ENCODE measurements around the gene SLC47A2.

SLC47A2 gene

GRCh38 chr17:19747829-19748806 lies 31.7 kb upstream of the SLC47A2 start, which contains the start of gene ALDH3A1:
ALDH3A1 (minus strand) TSS chr17:19748298; CDS start chr17:19745129, 3,169 bp downstream.
- DNase-seq, result peak; percentile 72

DNA sequence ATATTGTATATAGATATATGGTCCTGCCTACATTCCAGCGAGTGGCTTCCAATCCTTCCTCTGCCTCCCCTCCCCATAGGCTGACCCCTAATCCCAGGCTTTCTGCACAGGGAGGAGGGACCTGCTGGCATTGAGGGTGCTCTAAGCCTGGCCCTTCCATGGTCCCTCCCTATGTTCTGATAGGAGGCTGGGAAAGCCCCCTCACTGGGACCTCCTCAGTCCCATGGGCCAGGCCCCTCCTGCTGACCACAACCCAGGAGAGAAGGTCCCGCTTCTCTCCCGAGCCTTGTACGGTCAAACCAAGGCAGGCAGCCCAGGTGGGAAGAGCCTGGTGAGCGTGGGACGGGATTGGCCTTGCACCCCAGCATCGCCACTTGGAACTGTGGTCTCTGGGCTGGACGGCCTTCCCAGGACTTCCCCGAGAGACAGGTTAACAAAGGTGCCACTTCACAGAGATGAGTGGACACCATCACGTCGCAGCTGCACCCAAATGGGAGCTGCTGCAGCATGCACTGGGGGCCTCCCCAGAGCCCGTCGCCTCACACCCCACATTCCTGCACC lies 30.9 kb upstream of the SLC47A2 start:
- no peak for DNase-seq

DNA sequence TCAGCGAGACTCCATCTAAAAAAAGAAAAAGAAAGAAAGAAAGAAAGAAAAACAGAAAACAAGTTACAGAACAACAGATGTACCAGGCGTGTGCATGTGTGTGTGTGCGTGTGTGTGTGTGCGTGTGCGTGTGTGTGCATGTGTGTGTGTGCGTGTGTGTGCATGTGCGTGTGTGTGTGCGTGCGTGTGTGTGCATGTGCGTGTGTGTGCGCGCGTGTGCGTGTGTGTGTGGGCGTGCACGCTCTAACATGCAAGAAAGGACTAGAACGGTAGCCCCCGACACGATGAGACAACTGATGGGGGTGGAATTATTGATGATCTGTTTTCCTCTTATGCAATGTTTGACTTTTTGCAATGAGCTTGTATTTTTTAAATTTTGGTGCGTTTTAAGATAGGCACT lies 30.1 kb upstream of the SLC47A2 start:
- no peak for DNase-seq

GRCh38 chr17:19744922-19745757 lies 28.8 kb upstream of the SLC47A2 start:
- peak; percentile 84 for DNase-seq

- DNase-seq, result peak; percentile 43
Measured at GRCh38 chr17:19744492-19744891, 28.1 kb upstream of the SLC47A2 start.

DNA sequence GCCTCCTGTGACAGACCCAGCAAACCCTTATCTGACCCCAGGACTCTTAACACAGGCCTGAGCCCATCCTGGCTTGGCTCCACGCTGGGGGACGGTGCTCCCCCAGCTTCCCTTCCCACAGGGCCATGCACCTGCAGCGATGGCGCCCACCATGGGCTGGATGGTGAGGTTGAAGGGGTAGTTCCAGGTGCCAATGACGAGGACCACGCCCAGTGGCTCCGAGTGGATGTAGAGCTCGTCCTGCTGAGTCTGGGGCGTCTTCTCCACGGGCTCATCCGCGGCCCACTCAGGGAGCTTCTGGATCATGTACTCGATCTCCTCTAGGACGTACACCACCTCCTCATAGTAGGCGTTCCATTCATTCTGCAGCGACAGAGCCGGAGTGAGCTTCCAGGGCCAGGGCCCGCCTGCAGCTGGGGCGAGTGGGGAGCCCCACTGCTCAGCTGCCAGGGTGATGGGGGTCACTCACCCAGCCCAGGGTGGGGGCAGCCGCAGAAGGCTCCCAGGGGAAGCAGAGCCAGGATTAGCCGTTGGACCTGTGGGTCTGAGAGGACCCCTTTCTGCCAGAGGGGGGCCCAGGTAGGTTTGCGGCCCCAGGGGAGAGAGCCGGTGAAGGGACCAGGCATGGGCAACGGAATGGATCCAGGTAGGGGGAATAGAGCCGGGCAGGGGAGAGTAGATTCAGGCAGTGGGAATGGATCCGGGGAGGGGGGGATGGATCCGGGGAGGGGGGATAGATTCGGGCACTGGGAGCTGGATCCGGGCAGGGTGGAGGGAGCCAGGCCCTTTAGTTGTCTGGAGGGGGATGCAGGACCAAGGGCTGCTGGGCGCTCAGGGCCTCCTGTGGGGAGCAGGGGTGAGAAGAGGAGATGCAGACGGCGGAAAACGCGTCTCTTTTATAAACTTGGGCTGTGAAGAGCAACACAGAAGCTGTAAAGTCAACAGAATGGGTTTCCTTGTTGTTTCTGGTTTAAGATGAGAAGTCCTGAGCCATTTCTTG lies 27.0 kb upstream of the SLC47A2 start:
- DNase-seq, result no peak

DNA sequence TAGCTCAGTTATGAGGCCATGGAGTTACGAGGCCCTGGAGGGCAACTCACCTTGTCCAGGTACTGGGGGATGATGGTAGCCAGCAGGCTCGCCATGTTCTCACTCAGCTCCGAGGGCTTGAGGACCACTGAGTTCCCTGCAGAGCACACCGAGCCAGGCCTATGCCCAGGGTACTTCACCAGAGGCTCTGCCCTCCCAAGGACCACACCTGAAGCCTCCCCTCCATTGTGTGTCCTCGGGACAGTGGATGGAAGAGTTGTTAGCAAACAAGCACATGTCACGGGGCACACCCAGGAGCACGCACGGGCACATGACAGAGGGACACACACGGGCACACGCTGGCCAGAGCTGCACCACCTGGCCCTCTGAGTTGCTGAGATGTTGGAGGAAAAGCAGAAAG lies 26.1 kb upstream of the SLC47A2 start:
- no peak for DNase-seq

- DNase-seq, result no peak
Measured at GRCh38 chr17:19741832-19742457, 25.6 kb upstream of the SLC47A2 start.

DNA sequence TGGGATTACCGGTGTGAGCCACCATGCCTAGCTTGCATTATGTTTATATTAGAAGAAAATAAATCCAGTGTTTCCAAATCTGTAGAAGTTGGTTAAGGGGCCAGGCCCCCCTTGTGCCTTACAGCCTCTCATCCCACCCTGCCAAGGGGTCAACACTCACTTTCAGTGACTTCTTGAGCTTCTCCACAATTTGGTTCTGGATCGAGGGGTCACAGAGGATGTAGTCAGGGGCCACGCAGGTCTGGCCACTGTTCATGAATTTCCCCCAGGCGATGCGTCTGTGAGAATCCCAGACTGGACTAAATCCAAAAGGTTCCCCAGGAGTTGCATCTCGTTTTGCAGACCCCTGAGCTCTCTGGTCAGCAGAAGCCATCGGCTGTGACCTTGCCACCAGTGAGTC lies 24.5 kb upstream of the SLC47A2 start:
- no peak for DNase-seq

GRCh38 chr17:19739241-19740201 lies 23.1 kb upstream of the SLC47A2 start:
- DNase-seq, result no peak

- DNase-seq, result no peak
Measured at GRCh38 chr17:19738757-19739156, 22.4 kb upstream of the SLC47A2 start.

DNA sequence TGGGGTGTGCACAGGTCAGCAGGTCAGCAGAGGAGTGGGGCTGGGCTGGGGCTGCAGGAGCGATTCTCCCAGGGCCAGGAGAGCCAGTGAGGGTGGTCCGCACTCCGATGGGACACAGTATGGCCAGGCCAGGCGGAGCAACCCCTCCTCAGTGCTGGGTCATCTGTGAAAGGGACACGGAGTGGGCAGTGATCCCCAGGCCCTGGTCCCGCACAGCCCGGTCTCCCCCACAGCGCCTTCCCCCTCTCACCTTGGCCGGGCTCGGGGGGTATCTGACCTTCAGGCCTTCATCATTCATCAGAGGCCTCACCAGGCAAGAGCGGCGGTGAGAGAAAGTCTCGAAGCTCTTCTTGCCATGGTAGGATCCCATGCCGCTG lies 21.7 kb upstream of the SLC47A2 start:
- no peak for DNase-seq

- DNase-seq, result no peak
Measured at GRCh38 chr17:19737305-19738072, 21.1 kb upstream of the SLC47A2 start.

DNA sequence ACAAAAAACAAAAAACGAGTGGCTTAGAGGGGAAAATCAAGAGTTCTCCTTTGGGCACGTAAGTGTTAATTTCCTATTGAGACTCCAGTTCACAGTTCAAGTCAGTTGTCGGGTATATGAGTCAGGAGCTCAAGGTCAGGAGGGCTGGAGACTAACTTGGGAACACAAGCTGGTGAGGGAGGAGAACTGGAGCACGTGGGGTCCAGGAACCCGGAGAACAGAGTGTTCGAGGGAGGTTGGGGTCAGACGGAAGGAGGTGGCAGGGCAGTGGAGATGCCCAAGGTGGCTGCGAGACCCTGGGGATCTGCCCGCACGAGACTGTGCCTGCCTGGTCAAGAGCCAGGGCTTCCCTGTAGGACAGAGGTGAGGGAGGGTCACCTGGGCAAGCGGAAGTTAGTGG lies 19.7 kb upstream of the SLC47A2 start:
- no peak for DNase-seq

GRCh38 chr17:19733953-19734526 lies 17.7 kb upstream of the SLC47A2 start:
- DNase-seq, result no peak

GRCh38 chr17:19731626-19732025 lies 15.2 kb upstream of the SLC47A2 start:
- DNase-seq, result no peak

GRCh38 chr17:19730843-19731242 lies 14.5 kb upstream of the SLC47A2 start:
- DNase-seq, result no peak

DNA sequence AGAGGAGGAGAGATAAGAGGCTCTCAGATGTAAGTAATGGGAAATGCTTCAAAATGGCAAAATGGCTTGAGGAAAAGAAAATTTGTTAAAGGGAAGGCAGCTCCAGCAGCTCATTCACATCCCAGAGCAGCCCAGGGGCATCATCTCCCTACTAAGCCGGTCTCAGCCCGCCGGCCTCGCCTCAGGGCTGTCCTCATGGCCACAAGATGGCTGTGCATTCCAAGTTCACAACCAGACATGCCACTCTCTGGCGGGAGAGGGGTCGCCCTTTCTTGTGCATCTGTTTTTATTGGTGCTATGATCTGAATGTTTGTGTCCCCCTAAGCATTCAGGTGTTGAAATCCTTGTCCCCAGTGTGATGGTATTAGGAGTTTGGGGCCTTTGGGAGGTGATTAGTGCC lies 13.5 kb upstream of the SLC47A2 start:
- no peak for DNase-seq

GRCh38 chr17:19728084-19728495 lies 11.7 kb upstream of the SLC47A2 start:
- DNase-seq, result peak; percentile 82
